HG03571 (cell line): ENCODE results near the gene PSORS1C1.
"Not testable (repeated sequence)": the region's sequence is repeated elsewhere in the genome, so short reads cannot be mapped to it uniquely, and the experiment has no call there.

ENCODE experiments used
- ATAC-seq: cut with Tn5 transposase; IDR thresholded peaks from one replicate; pipeline ENCODE4 v1.9.1; 2021; ENCODE audit not compliant: unreplicated experiment

The PSORS1C1 gene

GRCh38 chr6:31157513-31158139 lies 43.0 kb downstream of the PSORS1C1 start, which contains the start of gene CCHCR1:
Gene CCHCR1 (minus strand): TSS chr6:31157802. CDS start chr6:31157600, 202 bp downstream.
- ATAC-seq = no peak

GRCh38 chr6:31158140-31158862 lies 43.7 kb downstream of the PSORS1C1 start, which contains the start of gene TCF19:
Gene TCF19 (plus strand): TSS chr6:31158589. CDS start chr6:31159470, 881 bp downstream.
- ATAC-seq = peak; percentile 74

- ATAC-seq = no peak
Observed at GRCh38 chr6:31158863-31159855, 44.6 kb downstream of the PSORS1C1 start.

- ATAC-seq = no peak
Observed at GRCh38 chr6:31161216-31162126, 46.9 kb downstream of the PSORS1C1 start.

GRCh38 chr6:31162463-31163165 lies 48.0 kb downstream of the PSORS1C1 start:
- no peak for ATAC-seq

- ATAC-seq = no peak
Observed at GRCh38 chr6:31163922-31164321, 49.3 kb downstream of the PSORS1C1 start.

- ATAC-seq = not testable (repeated sequence)
Observed at GRCh38 chr6:31164475-31165063, 50.0 kb downstream of the PSORS1C1 start.

- ATAC-seq = peak; percentile 72
Observed at GRCh38 chr6:31165064-31165832, 50.6 kb downstream of the PSORS1C1 start.

GRCh38 chr6:31165986-31166385 lies 51.4 kb downstream of the PSORS1C1 start:
- no peak for ATAC-seq

GRCh38 chr6:31168606-31169005 lies 54.0 kb downstream of the PSORS1C1 start:
- ATAC-seq = no peak

- ATAC-seq = no peak
Observed at GRCh38 chr6:31169123-31169857, 54.7 kb downstream of the PSORS1C1 start.

GRCh38 chr6:31169858-31170599 lies 55.4 kb downstream of the PSORS1C1 start:
- ATAC-seq = not testable (repeated sequence)

- ATAC-seq = no peak
Observed at GRCh38 chr6:31170600-31170881, 55.9 kb downstream of the PSORS1C1 start, which contains the start of gene POU5F1. Gene POU5F1 (minus strand): TSS chr6:31170682. CDS start chr6:31170620, 62 bp downstream.

GRCh38 chr6:31170987-31171671 lies 56.5 kb downstream of the PSORS1C1 start:
- ATAC-seq = no peak

GRCh38 chr6:31171931-31172905 lies 57.6 kb downstream of the PSORS1C1 start:
- no peak for ATAC-seq
